ENCODE results near the gene PRPF40A.

Gene PRPF40A

GRCh38 chr2:152648336-152648735, 68.9 kb downstream of the PRPF40A start:
- no peak for FAIRE-seq

GRCh38 chr2:152647552-152647951, 69.7 kb downstream of the PRPF40A start:
- no peak for FAIRE-seq

GRCh38 chr2:152646775-152647174, 70.5 kb downstream of the PRPF40A start:
- no peak for FAIRE-seq

- FAIRE-seq, result no peak
These were observed 71.0 kb downstream of the PRPF40A start for GRCh38 chr2:152646264-152646663.

GRCh38 chr2:152644189-152644873, 72.9 kb downstream of the PRPF40A start:
- FAIRE-seq, result no peak

GRCh38 chr2:152638590-152638989, 78.7 kb downstream of the PRPF40A start:
- FAIRE-seq, result no peak

- no peak for FAIRE-seq
These were observed 79.2 kb downstream of the PRPF40A start for GRCh38 chr2:152638056-152638455.

GRCh38 chr2:152637251-152637650, 80.0 kb downstream of the PRPF40A start:
- FAIRE-seq, result no peak

GRCh38 chr2:152635635-152636298, 81.5 kb downstream of the PRPF40A start:
- no peak for FAIRE-seq

- FAIRE-seq, result no peak
These were observed 84.5 kb downstream of the PRPF40A start for GRCh38 chr2:152632736-152633135.

GRCh38 chr2:152630466-152630865, 86.8 kb downstream of the PRPF40A start:
- FAIRE-seq, result no peak

- FAIRE-seq, result no peak
These were observed 88.1 kb downstream of the PRPF40A start for GRCh38 chr2:152629202-152629601.

- FAIRE-seq, result peak; percentile 55
These were observed 89.8 kb downstream of the PRPF40A start for GRCh38 chr2:152627351-152627957.

GRCh38 chr2:152626911-152627339, 90.3 kb downstream of the PRPF40A start:
- FAIRE-seq, result no peak

- FAIRE-seq, result no peak
These were observed 92.5 kb downstream of the PRPF40A start for GRCh38 chr2:152624805-152625204.

- FAIRE-seq, result no peak
These were observed 93.5 kb downstream of the PRPF40A start for GRCh38 chr2:152623775-152624174.

- no peak for FAIRE-seq
These were observed 94.1 kb downstream of the PRPF40A start for GRCh38 chr2:152623076-152623740.

- no peak for FAIRE-seq
These were observed 95.0 kb downstream of the PRPF40A start for GRCh38 chr2:152622219-152622618.

- FAIRE-seq, result no peak
These were observed 96.3 kb downstream of the PRPF40A start for GRCh38 chr2:152620985-152621384.

- no peak for FAIRE-seq
These were observed 97.1 kb downstream of the PRPF40A start for GRCh38 chr2:152620208-152620607.

- FAIRE-seq, result no peak
These were observed 99.1 kb downstream of the PRPF40A start for GRCh38 chr2:152618193-152618564.

- FAIRE-seq, result no peak
These were observed 99.6 kb downstream of the PRPF40A start for GRCh38 chr2:152617456-152618192.

- FAIRE-seq, result no peak
These were observed 102.1 kb downstream of the PRPF40A start for GRCh38 chr2:152615177-152615576.

Measured in A204.1 (cell line).